ENCODE results near the gene SETBP1. TPM values are rescaled to one million over a fixed set of nuclear protein-coding genes. Genes with fewer than 3 reads are reported as not detected.

The SETBP1 gene
- total RNA-seq, 1 experiment from 2014 or later: 9.6 TPM

- ChIA-PET CTCF (no interaction called here), POLR2A (no interaction called here)
- Mint-ChIP-seq H3K9me3 (peaks cover 15% of the 10 kb centered on the region), H3K36me3 (peaks cover 14% of the 10 kb centered on the region), H3K27ac (no peak overlapping the region), H3K4me3 (no peak overlapping the region), H3K27me3 (ENCODE audit: low read depth) (no peaks in the 10 kb centered on the region; the same call in 1 of the 2 replicates), H3K4me1 (peaks cover 20% of the 10 kb centered on the region)
- ATAC-seq (peak; percentile 89), DNase-seq (ENCODE audit: low spot score) (no peak)
- no peak for TF ChIP-seq IRF2 (CRISPR knock-in tag; IDR thresholded peaks at IDR 0.05; ENCODE audit: borderline replicate concordance, low read depth)
- TF ChIP-seq, protein P1, sequence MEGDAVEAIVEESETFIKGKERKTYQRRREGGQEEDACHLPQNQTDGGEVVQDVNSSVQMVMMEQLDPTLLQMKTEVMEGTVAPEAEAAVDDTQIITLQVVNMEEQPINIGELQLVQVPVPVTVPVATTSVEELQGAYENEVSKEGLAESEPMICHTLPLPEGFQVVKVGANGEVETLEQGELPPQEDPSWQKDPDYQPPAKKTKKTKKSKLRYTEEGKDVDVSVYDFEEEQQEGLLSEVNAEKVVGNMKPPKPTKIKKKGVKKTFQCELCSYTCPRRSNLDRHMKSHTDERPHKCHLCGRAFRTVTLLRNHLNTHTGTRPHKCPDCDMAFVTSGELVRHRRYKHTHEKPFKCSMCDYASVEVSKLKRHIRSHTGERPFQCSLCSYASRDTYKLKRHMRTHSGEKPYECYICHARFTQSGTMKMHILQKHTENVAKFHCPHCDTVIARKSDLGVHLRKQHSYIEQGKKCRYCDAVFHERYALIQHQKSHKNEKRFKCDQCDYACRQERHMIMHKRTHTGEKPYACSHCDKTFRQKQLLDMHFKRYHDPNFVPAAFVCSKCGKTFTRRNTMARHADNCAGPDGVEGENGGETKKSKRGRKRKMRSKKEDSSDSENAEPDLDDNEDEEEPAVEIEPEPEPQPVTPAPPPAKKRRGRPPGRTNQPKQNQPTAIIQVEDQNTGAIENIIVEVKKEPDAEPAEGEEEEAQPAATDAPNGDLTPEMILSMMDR (IDR thresholded peaks at IDR 0.05): no peak
- TF ChIP-seq ZNF416 (CRISPR knock-in tag; IDR thresholded peaks at IDR 0.05): no peak
Observed at GRCh38 chr18:44803019-44803650, 122.4 kb downstream of the SETBP1 start.

GRCh38 chr18:44804033-44804432 lies 123.3 kb downstream of the SETBP1 start:
- peaks cover 14% of the 10 kb centered on the region for H3K36me3 Mint-ChIP-seq

GRCh38 chr18:44805176-44805575 lies 124.5 kb downstream of the SETBP1 start:
- H3K27ac Mint-ChIP-seq: no peak overlapping the region
- TF ChIP-seq PRDM15 (CRISPR knock-in tag; IDR thresholded peaks at IDR 0.05): no peak
- no peak for TF ChIP-seq SMAD3 (CRISPR knock-in tag; IDR thresholded peaks at IDR 0.05; ENCODE audit: borderline replicate concordance)
- no peak for TF ChIP-seq AR (CRISPR knock-in tag; IDR thresholded peaks at IDR 0.05)
- TF ChIP-seq OVOL2 (CRISPR knock-in tag; IDR thresholded peaks at IDR 0.05; ENCODE audit: borderline replicate concordance): no peak
- no peak for TF ChIP-seq ZNF121 (CRISPR knock-in tag; IDR thresholded peaks at IDR 0.05)
- TF ChIP-seq, protein P1 (IDR thresholded peaks at IDR 0.05): no peak
- TF ChIP-seq ZNF532 (CRISPR knock-in tag; IDR thresholded peaks at IDR 0.05; ENCODE audit: borderline replicate concordance): no peak
- no peak for TF ChIP-seq NR1H2 (CRISPR knock-in tag; IDR thresholded peaks at IDR 0.05)
- no peak for TF ChIP-seq NR3C1 (CRISPR knock-in tag; conservative IDR thresholded peaks at IDR 0.05; ENCODE audit: low read depth)

More at GRCh38 chr18:44804033-44804432, 123.3 kb downstream of the SETBP1 start:
- Mint-ChIP-seq H3K27ac (no peak overlapping the region), H3K4me3 (no peak overlapping the region), H3K4me1 (peaks cover 25% of the 10 kb centered on the region), H3K9me3 (peaks cover 15% of the 10 kb centered on the region), H3K27me3 (ENCODE audit: low read depth) (no peaks in the 10 kb centered on the region; the same call in 1 of the 2 replicates)
- ChIA-PET POLR2A (no interaction called here), CTCF (no interaction called here)
- ATAC-seq (no peak), DNase-seq (ENCODE audit: low spot score) (no peak)
- no peak for TF ChIP-seq NFE2L1 (CRISPR knock-in tag; IDR thresholded peaks at IDR 0.05)
- TF ChIP-seq, protein P2, sequence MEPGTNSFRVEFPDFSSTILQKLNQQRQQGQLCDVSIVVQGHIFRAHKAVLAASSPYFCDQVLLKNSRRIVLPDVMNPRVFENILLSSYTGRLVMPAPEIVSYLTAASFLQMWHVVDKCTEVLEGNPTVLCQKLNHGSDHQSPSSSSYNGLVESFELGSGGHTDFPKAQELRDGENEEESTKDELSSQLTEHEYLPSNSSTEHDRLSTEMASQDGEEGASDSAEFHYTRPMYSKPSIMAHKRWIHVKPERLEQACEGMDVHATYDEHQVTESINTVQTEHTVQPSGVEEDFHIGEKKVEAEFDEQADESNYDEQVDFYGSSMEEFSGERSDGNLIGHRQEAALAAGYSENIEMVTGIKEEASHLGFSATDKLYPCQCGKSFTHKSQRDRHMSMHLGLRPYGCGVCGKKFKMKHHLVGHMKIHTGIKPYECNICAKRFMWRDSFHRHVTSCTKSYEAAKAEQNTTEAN (CRISPR knock-in tag; IDR thresholded peaks at IDR 0.05): no peak
- no peak for TF ChIP-seq TEAD1 (CRISPR knock-in tag; IDR thresholded peaks at IDR 0.05)
- no peak for TF ChIP-seq ZNF121 (CRISPR knock-in tag; IDR thresholded peaks at IDR 0.05)
- no peak for TF ChIP-seq NR2C2 (CRISPR knock-in tag; IDR thresholded peaks at IDR 0.05)
- no peak for TF ChIP-seq RELA (CRISPR knock-in tag; IDR thresholded peaks at IDR 0.05; ENCODE audit: borderline replicate concordance)
- TF ChIP-seq JUN (CRISPR knock-in tag; IDR thresholded peaks at IDR 0.05): no peak
- TF ChIP-seq RORB (CRISPR knock-in tag; IDR thresholded peaks at IDR 0.05): no peak

More at GRCh38 chr18:44805176-44805575, 124.5 kb downstream of the SETBP1 start:
- peaks cover 27% of the 10 kb centered on the region for H3K4me1 Mint-ChIP-seq
- no peak for ATAC-seq
- ChIA-PET POLR2A (no interaction called here), CTCF (no interaction called here)
- no peak for DNase-seq (ENCODE audit: low spot score)
- H3K27me3 Mint-ChIP-seq (ENCODE audit: low read depth): no peaks in the 10 kb centered on the region; the same call in 1 of the 2 replicates
- H3K9me3 Mint-ChIP-seq: peaks cover 12% of the 10 kb centered on the region
- no peak overlapping the region for H3K4me3 Mint-ChIP-seq
- H3K36me3 Mint-ChIP-seq: peaks cover 9% of the 10 kb centered on the region
